ENCODE data around the gene DNAAF9. TPM values are rescaled to one million over a fixed set of nuclear protein-coding genes. Genes with fewer than 3 reads are reported as not detected.

DNAAF9 gene
- total and polyA plus RNA-seq, 2 of the 8 experiments (the other 6 are each of a cell fraction or from before 2014, with no cell fraction given), result 2.6 to 5.7 TPM

DNA sequence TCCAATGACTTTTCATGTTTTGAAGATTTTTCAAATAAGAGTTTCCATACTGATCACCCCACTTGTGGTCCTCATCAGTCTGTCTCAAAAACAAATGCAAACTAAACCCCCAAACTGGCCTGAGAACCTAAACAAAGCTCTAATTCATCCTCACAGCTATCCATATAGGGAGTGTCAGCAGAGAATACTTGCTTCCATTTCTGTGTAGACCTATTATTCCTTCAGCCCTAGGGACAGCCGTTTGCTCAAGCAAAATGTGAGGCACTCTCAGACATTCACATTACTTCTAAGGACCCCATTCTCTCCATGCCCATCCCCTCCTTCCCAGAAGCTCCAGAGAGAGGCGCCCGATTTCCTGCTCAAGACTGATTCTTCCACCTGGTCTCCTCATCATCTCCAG lies 24.6 kb downstream of the DNAAF9 start:
- H4K8ac ChIP-seq (ENCODE audit: extremely low read depth, insufficient read depth, low read length), result peak overlapping the region; percentile 42; the same call in 1 of the 2 replicates
- no peaks in the 10 kb centered on the region for H3K79me2 ChIP-seq (ENCODE audit: control insufficient read depth in 1 of 2, insufficient read depth in 2 of 2, low read length in 2 of 2)
- no peak for FAIRE-seq
- no peak for TF ChIP-seq CREB1 (IDR thresholded peaks at IDR 0.05)
- TF ChIP-seq JUN (IDR thresholded peaks at IDR 0.05; ENCODE audit: low read depth, low read length), result no peak
- TF ChIP-seq BRCA1 (IDR thresholded peaks at IDR 0.05; ENCODE audit: low read depth, low read length), result no peak
- no peak for TF ChIP-seq FOSL1 (IDR thresholded peaks at IDR 0.05; ENCODE audit: insufficient read depth, low read depth, low read length)
- TF ChIP-seq SP4 (IDR thresholded peaks at IDR 0.05; ENCODE audit: low read length), result no peak
- no peak for TF ChIP-seq CEBPB (IDR thresholded peaks at IDR 0.05; ENCODE audit: low read depth, low read length)
- TF ChIP-seq RAD21 (IDR thresholded peaks at IDR 0.05 in 1 of 2, conservative IDR thresholded peaks at IDR 0.05 in 1 of 2; ENCODE audit: low read depth in 2 of 2, low read length in 2 of 2), result no peak
- no peak for TF ChIP-seq CHD1 (IDR thresholded peaks at IDR 0.05; ENCODE audit: low read depth, low read length)
- TF ChIP-seq KDM4A (IDR thresholded peaks at IDR 0.05; ENCODE audit: low read depth, low read length, severe bottlenecking), result no peak

More for the DNA sequence above, 24.6 kb downstream of the DNAAF9 start:
- Histone ChIP-seq H3K4me3 (ENCODE audit: extremely low read depth in 1 of 4, insufficient read depth in 2 of 4, low read depth in 3 of 4, low read length in 4 of 4) (no peak overlapping the region), H2BK5ac (ENCODE audit: low read depth, low read length) (no peak overlapping the region), H2AFZ (ENCODE audit: low read length) (no peak overlapping the region), H3K4me2 (ENCODE audit: insufficient read depth in 1 of 2, low read depth in 2 of 2, low read length in 2 of 2) (no peak overlapping the region), H3K27me3 (replicated peaks in 1 of 4; ENCODE audit: control insufficient read depth in 3 of 4, extremely low read depth in 1 of 4, insufficient read depth in 3 of 4, low read length in 3 of 4) (0 out of 7 replicates have a peak, but pooled peaks cover 0 to 2% (median 0%) of the 10 kb centered on the region in 4 experiments), H3K56ac (replicated peaks; ENCODE audit: insufficient read length, low read depth, low read length) (no peak overlapping the region), H2BK120ac (replicated peaks; ENCODE audit: low read depth, low read length) (no peak overlapping the region), H3K4me1 (replicated peaks in 1 of 4; ENCODE audit: control insufficient read depth in 3 of 4, insufficient read depth in 4 of 4, low read length in 3 of 4) (peaks cover 0 to 4% (median 0%) of the 10 kb centered on the region in 4 experiments; a peak in 1 of 7 replicates), H3K79me1 (ENCODE audit: low read depth, low read length) (no peaks in the 10 kb centered on the region; the same call in 1 of the 2 replicates), H4K5ac (ENCODE audit: insufficient read length, low read depth, low read length) (no peak overlapping the region), H4K91ac (replicated peaks; ENCODE audit: insufficient read length, low read length) (no peak overlapping the region), H3K27ac (ENCODE audit: low read depth, low read length) (no peak overlapping the region), H2BK15ac (ENCODE audit: low read length) (no peak overlapping the region), H2BK20ac (ENCODE audit: low read length) (no peak overlapping the region), H3K23ac (ENCODE audit: insufficient read length) (no peak overlapping the region), H3K4ac (replicated peaks; ENCODE audit: insufficient read length, low read depth, low read length) (no peak overlapping the region), H4K20me1 (replicated peaks in 1 of 2; ENCODE audit: control insufficient read depth in 1 of 2, insufficient read depth in 2 of 2, low read length in 2 of 2) (no peaks in the 10 kb centered on the region), H3K36me3 (ENCODE audit: control insufficient read depth in 2 of 4, insufficient read depth in 4 of 4, low read length in 3 of 4) (0 out of 8 replicates have a peak, but pooled peaks cover 0 to 5% (median 0%) of the 10 kb centered on the region in 4 experiments), H2BK12ac (ENCODE audit: low read depth, low read length) (no peak overlapping the region), H3K18ac (ENCODE audit: extremely low read depth, low read length) (no peak overlapping the region), H3K14ac (ENCODE audit: insufficient read length) (no peak overlapping the region), H2AK5ac (ENCODE audit: low read depth, low read length) (no peak overlapping the region), H3K9ac (replicated peaks in 1 of 4; ENCODE audit: extremely low read depth in 1 of 4, low read depth in 3 of 4, low read length in 3 of 4) (no peak overlapping the region), H3K9me3 (ENCODE audit: insufficient read depth in 2 of 2, low read depth in 1 of 2, low read length in 1 of 2) (0 out of 4 replicates have a peak, but pooled peaks cover 0 to 3% of the 10 kb centered on the region in 2 experiments), H3K23me2 (ENCODE audit: low read depth, low read length) (no peaks in the 10 kb centered on the region)
- ChIA-PET CTCF (ENCODE audit: partially characterized antibody) (interaction anchor here (1.2 kb wide), 1 partner anchor 14 kb away, joined by 3 read pairs; no protein-coding TSS in a partner anchor), POLR2A (ENCODE audit: partially characterized antibody) (no interaction called here)
- WGBS, 2 experiments (ENCODE audit: extremely low coverage in 1 of 2, insufficient coverage in 1 of 2, insufficient read length in 1 of 2, insufficient replicate concordance in 2 of 2, low coverage in 1 of 2, low lambda C conversion rate in 2 of 2, missing lambda C conversion rate in 1 of 2), result 82% methylated on average over 3 of the region's 3 CpGs; no CpG with 5 or more reads in 1 of the 2 experiments
- no peak for DNase-seq (ENCODE audit: low read depth in 1 of 2, low spot score in 2 of 2)
